Mucosa of rectum (tissue), 2 donors: ENCODE results near the gene VKORC1L1.

Source experiments
- H3K27ac ChIP-seq, 2 donors: one replicate each; pipeline ENCODE4 v1.7.0; 2013; ENCODE audit warnings: inconsistent platforms in 2 of 2, low read depth in 2 of 2, low read length in 2 of 2
- H3K27me3 ChIP-seq, 2 donors: one replicate each; pipeline ENCODE4 v1.7.0; 2013; ENCODE audit warnings: low read length in 2 of 2; ENCODE audit not compliant: control insufficient read depth in 2 of 2, insufficient read depth in 2 of 2
- H3K36me3 ChIP-seq, 2 donors: one replicate each; pipeline ENCODE4 v1.7.0; 2013; ENCODE audit warnings: low read length in 2 of 2; ENCODE audit not compliant: control insufficient read depth in 2 of 2, insufficient read depth in 2 of 2
- H3K4me1 ChIP-seq, 2 donors: one replicate each; pipeline ENCODE4 v1.7.0; 2013; ENCODE audit warnings: low read length in 2 of 2, mild to moderate bottlenecking in 1 of 2; ENCODE audit not compliant: control insufficient read depth in 2 of 2, insufficient read depth in 2 of 2
- H3K4me3 ChIP-seq, 2 donors: one replicate each; pipeline ENCODE4 v1.7.0; 2013; ENCODE audit warnings: low read length in 2 of 2
- H3K9ac ChIP-seq, 2 donors: one replicate each; pipeline ENCODE4 v1.7.0; 2013; ENCODE audit warnings: low read length in 2 of 2, low read depth in 1 of 2, mild to moderate bottlenecking in 1 of 2
- H3K9me3 ChIP-seq, 2 donors: one replicate each; pipeline ENCODE4 v1.7.0; 2013; ENCODE audit warnings: low read length in 2 of 2; ENCODE audit not compliant: control insufficient read depth in 2 of 2
- donor health status: healthy.
- donor health status: Normal muscosa, but diverticular disease.

Gene VKORC1L1

GRCh38 chr7:65974876-65975275, 102.0 kb downstream of the VKORC1L1 start:
- Histone ChIP-seq H3K4me1 (no peaks in the 10 kb centered on the region), H3K27me3 (no peaks in the 10 kb centered on the region), H3K4me3 (no peak overlapping the region), H3K36me3 (peaks cover 43 to 63% of the 10 kb centered on the region in 2 donors), H3K9me3 (no peaks in the 10 kb centered on the region), H3K9ac (no peak overlapping the region), H3K27ac (no peak overlapping the region)

- H3K36me3 ChIP-seq: peaks cover 38 to 56% of the 10 kb centered on the region in 2 donors
- peaks cover 0 to 5% of the 10 kb centered on the region in 2 donors for H3K4me1 ChIP-seq
- H3K4me3 ChIP-seq: no peak overlapping the region
- H3K9me3 ChIP-seq: no peaks in the 10 kb centered on the region
- H3K27me3 ChIP-seq: no peaks in the 10 kb centered on the region
- H3K27ac ChIP-seq: no peak overlapping the region
- H3K9ac ChIP-seq: no peak overlapping the region
Measured at GRCh38 chr7:65975814-65976445, 103.1 kb downstream of the VKORC1L1 start.

- peaks cover 0 to 5% of the 10 kb centered on the region in 2 donors for H3K4me1 ChIP-seq
- no peak overlapping the region for H3K9ac ChIP-seq
- H3K4me3 ChIP-seq: no peak overlapping the region
- no peaks in the 10 kb centered on the region for H3K27me3 ChIP-seq
- H3K27ac ChIP-seq: no peak overlapping the region
- no peaks in the 10 kb centered on the region for H3K9me3 ChIP-seq
- H3K36me3 ChIP-seq: peaks cover 35 to 52% of the 10 kb centered on the region in 2 donors
Measured at GRCh38 chr7:65976659-65977196, 103.9 kb downstream of the VKORC1L1 start.

GRCh38 chr7:65978891-65979582, 106.2 kb downstream of the VKORC1L1 start:
- Histone ChIP-seq H3K27ac (no peak overlapping the region), H3K27me3 (no peaks in the 10 kb centered on the region), H3K4me1 (peaks cover 4 to 10% of the 10 kb centered on the region in 2 donors), H3K36me3 (peaks cover 24 to 35% of the 10 kb centered on the region in 2 donors), H3K9ac (no peak overlapping the region), H3K4me3 (no peak overlapping the region), H3K9me3 (no peaks in the 10 kb centered on the region)

- peaks cover 16 to 27% of the 10 kb centered on the region in 2 donors for H3K36me3 ChIP-seq
- H3K27ac ChIP-seq: peak overlapping the region in 1 of 2 donors; percentile 61
- no peaks in the 10 kb centered on the region for H3K9me3 ChIP-seq
- no peak overlapping the region for H3K4me3 ChIP-seq
- no peaks in the 10 kb centered on the region for H3K27me3 ChIP-seq
- H3K4me1 ChIP-seq: peaks cover 4 to 14% of the 10 kb centered on the region in 2 donors
- peak overlapping the region in 1 of 2 donors; percentile 38 for H3K9ac ChIP-seq
Measured at GRCh38 chr7:65979583-65980477, 107.0 kb downstream of the VKORC1L1 start.

GRCh38 chr7:65980478-65981250, 107.8 kb downstream of the VKORC1L1 start:
- H3K36me3 ChIP-seq: peaks cover 14 to 23% of the 10 kb centered on the region in 2 donors
- H3K27me3 ChIP-seq: no peaks in the 10 kb centered on the region
- H3K27ac ChIP-seq: peak overlapping the region; percentile 20 to 61
- no peaks in the 10 kb centered on the region for H3K9me3 ChIP-seq
- H3K4me3 ChIP-seq: peak overlapping the region; percentile 74 to 81
- H3K9ac ChIP-seq: peak overlapping the region; percentile 38 to 80
- peaks cover 4 to 14% of the 10 kb centered on the region in 2 donors for H3K4me1 ChIP-seq

GRCh38 chr7:65981965-65982792, 109.3 kb downstream of the VKORC1L1 start, which contains the start of gene GUSB:
Gene GUSB (minus strand): TSS chr7:65982213. CDS start chr7:65982183, 30 bp downstream.
- no peaks in the 10 kb centered on the region for H3K9me3 ChIP-seq
- H3K36me3 ChIP-seq: peaks cover 11 to 14% of the 10 kb centered on the region in 2 donors
- no peaks in the 10 kb centered on the region for H3K27me3 ChIP-seq
- peak within 1 kb of the TSS; percentile 60 to 71 for H3K27ac ChIP-seq
- peak within 1 kb of the TSS; percentile 74 to 81 for H3K4me3 ChIP-seq
- peak within 1 kb of the TSS; percentile 80 to 86 for H3K9ac ChIP-seq
- peaks cover 4 to 14% of the 10 kb centered on the region in 2 donors for H3K4me1 ChIP-seq

GRCh38 chr7:65983965-65984658, 111.2 kb downstream of the VKORC1L1 start:
- no peak overlapping the region for H3K9ac ChIP-seq
- H3K4me3 ChIP-seq: no peak overlapping the region
- peaks cover 4 to 14% of the 10 kb centered on the region in 2 donors for H3K4me1 ChIP-seq
- H3K9me3 ChIP-seq: no peaks in the 10 kb centered on the region
- no peaks in the 10 kb centered on the region for H3K27me3 ChIP-seq
- no peak overlapping the region for H3K27ac ChIP-seq
- peaks cover 7% of the 10 kb centered on the region in 2 donors for H3K36me3 ChIP-seq
